ENCODE results near the gene PRKAR2B.

- TF ChIP-seq POLR2A (IDR thresholded peaks at IDR 0.05), result no peak
- TF ChIP-seq, protein P1, sequence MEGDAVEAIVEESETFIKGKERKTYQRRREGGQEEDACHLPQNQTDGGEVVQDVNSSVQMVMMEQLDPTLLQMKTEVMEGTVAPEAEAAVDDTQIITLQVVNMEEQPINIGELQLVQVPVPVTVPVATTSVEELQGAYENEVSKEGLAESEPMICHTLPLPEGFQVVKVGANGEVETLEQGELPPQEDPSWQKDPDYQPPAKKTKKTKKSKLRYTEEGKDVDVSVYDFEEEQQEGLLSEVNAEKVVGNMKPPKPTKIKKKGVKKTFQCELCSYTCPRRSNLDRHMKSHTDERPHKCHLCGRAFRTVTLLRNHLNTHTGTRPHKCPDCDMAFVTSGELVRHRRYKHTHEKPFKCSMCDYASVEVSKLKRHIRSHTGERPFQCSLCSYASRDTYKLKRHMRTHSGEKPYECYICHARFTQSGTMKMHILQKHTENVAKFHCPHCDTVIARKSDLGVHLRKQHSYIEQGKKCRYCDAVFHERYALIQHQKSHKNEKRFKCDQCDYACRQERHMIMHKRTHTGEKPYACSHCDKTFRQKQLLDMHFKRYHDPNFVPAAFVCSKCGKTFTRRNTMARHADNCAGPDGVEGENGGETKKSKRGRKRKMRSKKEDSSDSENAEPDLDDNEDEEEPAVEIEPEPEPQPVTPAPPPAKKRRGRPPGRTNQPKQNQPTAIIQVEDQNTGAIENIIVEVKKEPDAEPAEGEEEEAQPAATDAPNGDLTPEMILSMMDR (IDR thresholded peaks at IDR 0.05), result no peak
Observed at GRCh38 chr7:107115114-107115513, 70.6 kb downstream of the PRKAR2B start.
